OCI-LY1 (cell line): Measurements from ENCODE around the gene ADAMTS18.

Source experiments
- CTCF ChIP-seq: fragments of 200-600 bp; sonication (generic), shearing (Covaris generic); IDR thresholded peaks from 2 replicates; pipeline ENCODE4 v1.5.1; 2017; ENCODE audit warnings: mild to moderate bottlenecking, antibody characterized with exemption, low read length, moderate library complexity, mixed read lengths
- EZH2 ChIP-seq: fragments of 200-600 bp; sonication (generic), shearing (Covaris generic); IDR thresholded peaks from 2 replicates; pipeline ENCODE4 v1.8.0; 2017; ENCODE audit warnings: borderline replicate concordance, mixed run types, mild to moderate bottlenecking, antibody characterized with exemption, low read length, moderate library complexity, mixed read lengths

GRCh38 chr16:77480681-77481315 lies 46.0 kb upstream of the ADAMTS18 start:
- TF ChIP-seq CTCF = no peak
- no peak for TF ChIP-seq EZH2
